Stimulated activated CD8-positive, alpha-beta memory T cell treated with anti-CD3 and anti-CD28 coated beads, Interleukin-4, amount 100 ng/mL, for 4 hours (primary cell): Measurements from ENCODE around the gene GPRC5C.

Experiments
- DNase-seq, 2 donors: peaks; one replicate each; pipeline ENCODE4 v3.0.0-alpha.2; 2020; ENCODE audit warnings: low read depth in 2 of 2, low spot score in 1 of 2

Gene GPRC5C

DNA sequence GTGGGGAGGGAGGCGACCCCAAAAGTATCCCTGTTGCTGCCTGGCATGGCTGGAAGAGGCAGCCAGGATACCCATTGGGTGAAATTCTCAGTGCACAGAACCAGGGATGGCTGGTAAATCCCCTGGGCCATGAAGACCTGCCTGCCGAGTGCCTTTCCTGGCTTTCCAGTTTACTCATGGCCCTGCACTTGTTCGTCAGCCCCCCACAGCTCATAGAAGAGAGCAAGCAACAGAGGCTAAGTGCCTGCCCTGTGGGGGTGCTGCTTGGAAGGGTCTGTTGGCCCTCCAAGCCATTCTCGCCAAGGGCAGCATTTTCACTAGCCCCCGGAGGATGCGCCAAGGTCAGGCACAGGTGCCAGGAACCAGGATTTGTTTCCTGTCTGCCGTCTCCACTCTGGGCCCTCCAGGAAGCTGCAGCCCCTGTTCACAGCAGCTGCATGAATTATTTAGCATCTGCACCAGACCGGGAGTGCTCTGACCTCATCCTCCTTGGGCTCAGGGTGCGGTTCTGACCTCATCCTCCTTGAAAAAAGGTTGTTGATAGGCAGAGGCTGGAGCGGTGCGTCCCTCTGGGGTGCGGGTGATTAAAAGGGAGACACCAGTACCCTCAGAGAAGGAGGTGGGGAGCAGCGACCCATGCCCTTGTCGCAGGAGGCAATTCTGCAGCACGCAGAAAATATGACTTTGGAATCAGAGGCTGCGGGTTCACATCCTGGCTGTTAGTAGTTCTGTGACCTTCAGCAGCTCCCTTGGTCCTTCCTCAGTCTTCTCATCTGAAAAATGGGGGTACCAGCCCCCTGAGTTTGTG is 20.3 kb downstream of the GPRC5C start:
- DNase-seq: no peak

DNA sequence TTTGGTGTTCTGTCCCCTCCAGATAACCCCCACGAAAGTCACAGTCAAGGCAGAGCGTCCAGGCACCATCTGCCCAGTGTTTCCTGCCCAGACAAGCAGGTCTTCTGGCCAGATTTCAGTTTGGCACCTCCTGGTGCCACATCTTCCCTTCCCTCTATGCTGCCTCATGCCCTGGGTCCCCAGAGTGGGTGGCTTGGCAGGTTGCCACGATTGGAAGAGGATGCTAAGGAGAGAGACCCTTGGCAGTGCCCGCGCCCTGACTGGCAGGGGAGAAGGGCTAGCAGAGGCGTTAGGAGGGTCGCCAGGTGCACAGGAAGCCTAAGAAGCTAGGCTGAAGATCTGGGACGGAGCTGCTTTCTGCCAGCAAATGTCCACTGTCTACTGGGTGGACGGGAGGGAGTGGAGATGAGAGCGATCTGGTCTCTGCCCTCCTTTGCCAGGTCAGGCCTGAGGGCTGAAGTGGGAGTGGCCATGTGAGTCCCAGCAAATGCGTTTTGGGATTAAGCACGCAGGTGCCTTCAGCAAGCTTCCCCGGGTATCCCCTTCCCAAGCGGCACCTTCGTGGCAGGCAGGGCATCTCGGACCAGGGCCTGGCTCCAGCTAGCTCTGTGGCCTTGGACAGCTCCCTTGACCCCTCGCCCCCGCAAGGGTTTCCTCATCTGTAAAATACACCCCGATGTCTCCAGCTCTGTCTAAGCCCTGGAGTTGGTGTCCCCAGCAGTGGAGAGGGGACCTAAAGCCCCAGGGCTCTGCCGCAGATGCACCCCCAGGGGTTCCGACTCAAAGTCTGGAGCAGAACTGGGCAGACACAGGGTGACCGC is 21.2 kb downstream of the GPRC5C start:
- DNase-seq: no peak

DNA sequence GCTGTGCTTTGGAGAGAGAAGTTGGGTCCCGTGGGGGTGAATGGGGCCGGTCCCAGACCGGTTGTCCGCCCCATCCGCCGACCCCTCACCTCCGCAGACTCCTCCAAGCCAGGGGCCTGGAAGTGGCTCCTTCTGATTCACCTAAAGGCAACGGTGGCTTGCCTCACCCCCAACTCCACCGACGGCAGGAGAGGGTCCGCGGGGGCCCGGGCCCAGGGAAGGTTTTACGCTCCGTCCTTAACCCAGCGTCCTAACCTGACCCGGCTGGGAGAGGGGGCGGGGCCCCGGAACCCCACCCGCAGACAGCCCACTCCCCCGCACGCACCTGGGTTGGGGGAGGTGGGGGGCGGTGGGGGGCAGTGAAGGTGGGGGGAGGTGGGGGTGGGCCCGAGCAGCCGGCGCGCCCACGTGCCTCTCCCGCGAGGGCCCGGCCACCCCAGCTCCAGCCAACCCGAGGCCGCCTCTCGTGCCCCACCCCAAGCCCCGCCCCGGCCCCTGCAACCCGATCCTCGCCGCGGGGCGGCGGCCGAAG is 21.8 kb downstream of the GPRC5C start:
- DNase-seq: no peak

DNA sequence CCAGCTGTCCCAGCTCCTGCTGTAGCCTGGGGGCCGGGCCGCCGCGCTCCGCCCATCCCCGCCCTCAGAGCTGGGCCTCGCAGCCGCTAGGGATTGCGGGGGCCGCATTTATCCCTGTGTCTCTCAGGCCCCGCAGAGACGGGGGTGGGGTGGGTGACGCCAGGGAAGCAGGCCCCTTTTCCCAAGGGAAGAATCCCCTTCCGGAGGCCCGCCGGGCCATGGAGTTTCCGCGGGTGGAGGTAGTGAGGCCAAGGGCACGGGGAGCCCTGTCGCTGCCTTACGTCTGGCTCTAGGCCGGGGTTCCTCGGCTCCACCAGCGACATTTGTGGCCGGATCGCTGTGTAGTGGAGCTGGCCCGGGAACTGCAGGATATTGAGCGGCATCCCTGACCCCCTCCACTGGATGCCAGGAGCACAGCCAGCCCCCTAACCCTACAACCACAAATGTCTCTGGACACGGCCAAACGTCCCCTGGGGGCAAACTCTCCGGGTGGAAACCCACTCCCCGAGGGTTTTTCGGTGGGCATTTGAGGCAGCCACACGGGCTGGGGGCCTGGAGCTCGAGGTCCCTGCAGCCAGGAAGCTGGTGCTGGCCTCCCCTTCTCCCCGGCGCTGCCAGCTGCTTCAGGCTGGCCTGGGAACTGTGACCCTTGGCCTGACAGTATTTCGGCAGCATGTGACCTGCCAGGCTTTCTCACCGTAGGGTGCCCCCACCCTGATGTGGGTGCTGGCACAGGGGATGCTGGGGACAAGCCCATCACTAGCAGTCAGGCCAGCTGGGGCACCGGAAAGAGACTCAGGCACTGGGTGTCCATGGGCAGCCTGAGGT is 22.5 kb downstream of the GPRC5C start:
- no peak for DNase-seq

DNA sequence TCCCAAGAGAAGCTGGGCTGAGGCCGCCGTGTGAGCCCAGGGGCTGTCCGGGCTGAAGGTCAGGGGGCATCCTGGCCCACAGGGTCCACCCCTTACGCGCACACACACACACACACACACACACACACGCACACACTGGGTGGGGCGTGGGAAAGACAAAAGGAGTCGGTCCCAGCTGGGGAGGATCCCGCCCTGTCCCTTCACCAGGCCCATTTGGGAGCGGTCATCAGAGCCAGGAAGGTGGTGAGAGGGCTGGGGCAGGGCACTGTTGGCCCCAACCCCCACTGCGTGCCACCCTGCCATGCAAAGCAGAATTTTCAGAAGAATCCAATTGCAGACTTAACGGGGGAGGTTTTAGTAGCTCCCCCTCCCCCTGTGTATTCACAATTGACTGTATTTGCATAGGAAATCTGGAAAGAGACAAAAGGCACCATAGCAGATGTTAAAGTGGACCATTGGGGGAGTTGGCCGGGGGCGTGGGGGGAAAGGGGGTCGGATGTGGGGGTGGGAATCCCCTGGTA is 23.2 kb downstream of the GPRC5C start:
- DNase-seq: no peak

DNA sequence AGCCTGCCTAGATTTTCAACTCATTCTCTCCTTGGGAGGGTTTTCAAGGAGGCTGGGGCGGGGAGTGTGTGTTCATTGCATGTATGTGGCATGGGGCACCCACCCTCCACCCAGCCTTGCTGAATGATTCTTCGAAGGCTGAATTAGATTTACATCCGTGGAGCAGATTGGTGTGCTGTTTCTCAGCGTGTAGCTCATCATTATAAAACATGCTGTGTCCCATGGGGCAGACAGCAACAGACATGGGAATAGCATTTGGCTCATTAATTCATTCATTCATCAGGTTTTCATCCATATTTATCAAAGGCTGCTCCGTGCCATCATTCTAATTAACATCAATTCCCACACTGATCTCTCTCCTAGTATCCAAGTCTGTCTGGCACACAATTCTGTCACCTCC is 23.9 kb downstream of the GPRC5C start:
- DNase-seq: no peak

DNA sequence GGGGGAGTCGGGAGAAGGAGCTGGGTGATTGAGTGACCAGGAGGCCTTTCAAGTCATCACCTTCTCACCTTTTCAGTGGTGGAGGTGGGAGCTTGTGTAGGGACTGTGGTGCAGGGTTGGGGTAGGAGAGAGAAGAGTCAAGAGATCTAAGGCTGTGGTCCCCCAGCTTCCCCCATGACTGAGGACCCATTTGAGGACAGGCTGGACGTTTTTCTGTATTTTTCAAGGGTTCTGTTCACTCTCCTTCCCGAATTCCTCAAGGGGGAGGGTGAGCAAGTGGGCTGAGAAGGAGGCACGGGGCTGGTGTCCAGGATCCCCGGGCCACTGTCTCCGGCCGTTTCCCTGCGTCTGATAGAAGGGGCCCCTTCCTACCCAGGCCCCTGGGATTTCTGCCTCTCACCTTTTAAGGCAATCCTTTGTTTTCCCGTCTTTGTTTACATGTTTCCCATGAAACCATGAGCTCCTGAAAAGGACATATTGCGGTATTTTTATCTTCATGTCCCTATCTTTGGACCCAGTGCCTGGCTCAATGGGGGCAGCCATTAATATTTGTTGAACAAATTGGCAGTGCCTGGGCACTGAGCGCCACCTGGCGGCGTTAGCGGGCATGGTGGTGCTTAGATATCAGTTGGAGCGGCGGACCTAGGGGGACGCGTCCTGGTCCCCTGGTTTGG is 25.4 kb downstream of the GPRC5C start:
- peak in 1 of 2 donors; percentile 62 for DNase-seq

DNA sequence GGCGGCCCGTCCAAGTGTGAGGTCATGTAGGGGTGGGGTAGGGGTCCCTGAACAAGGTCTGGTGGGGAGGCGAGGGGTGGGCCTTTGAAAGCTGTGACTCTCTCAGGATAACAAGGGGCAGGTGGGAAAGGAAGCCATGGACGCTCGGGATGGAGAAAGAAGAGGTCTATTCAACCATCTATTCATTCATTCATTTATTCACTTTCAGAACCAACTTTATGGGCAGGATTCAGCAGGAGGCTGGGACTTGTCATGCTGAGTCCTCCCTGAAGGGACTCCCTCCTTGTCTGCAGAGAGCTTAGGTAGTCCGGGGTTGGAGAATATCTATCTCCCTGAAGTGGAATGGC is 25.9 kb downstream of the GPRC5C start:
- no peak for DNase-seq

DNA sequence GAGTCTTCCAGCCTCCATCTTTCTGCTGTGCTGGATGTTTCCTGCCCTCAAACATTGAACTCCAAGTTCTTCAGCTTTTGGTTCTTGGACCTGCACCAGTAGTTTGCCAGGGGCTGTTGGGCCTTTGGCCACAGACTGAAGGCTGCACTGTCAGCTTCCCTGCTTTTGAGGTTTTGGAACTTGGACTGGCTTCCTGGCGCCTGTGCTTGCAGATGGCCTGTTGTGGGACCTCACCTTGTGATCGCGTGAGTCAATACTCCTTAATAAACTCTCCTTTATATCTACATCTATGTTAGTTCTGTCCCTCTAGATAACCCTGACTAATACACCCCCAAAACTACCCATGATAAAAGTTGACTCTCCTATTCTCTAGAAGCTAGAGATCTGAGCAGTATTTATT is 26.9 kb downstream of the GPRC5C start:
- no peak for DNase-seq

DNA sequence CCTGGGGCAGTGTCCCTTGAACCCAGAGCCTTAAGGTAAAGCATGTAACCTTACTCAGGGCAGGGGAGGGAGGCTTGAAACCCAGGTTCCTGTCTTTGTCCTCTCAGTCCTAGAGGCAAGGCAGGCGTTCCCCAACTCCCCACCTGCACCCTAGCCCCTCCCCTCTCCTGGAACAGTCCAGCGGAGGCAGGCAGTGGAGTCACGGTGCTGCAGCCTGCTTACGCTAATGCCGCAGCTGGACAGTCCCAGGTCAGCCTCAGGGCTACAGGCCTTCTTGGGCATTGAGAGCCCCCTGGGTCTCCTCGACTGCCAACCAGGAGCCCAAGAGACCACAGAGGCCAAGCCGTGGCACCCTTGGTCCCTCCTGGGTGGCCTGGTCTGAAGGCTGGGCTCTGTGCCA is 27.7 kb downstream of the GPRC5C start:
- DNase-seq: no peak

DNA sequence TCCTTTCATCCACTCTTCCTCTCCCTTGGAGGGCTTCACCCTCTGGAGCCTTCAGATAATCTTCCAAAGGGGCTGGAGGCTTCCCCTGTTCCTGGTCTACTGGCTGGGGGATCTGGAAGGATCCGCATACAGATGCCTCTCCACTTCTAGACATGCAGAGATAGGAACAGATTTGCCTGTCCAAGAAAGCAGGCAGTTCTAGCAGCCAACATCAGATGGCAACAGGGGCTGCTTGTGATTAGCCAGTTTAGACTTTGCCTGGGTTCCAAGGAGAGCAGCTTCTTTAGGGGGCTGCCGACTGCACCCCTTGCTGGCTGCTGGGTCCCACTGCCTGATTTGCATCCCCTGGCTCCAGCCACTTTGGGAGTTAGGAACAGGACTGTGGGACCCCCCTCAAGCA is 28.4 kb downstream of the GPRC5C start:
- no peak for DNase-seq

DNA sequence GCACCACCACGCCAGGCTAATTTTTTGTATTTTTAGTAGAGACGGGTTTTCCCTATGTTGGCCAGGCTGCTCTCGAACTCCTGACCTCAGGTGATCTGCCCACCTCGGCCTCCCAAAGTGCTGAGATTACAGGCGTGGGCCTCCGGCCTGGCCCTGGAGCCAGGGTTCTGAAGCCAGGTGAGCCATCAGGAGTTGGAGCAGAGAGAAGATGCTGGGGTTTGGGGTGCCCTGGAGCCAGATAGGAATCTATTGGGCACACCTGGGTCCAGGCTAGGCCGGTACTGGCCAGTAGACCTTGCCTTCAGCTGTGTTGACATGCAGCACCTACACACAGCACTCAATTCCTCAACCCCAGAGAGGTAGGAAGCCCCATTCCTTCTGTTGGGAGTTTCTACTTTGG is 29.1 kb downstream of the GPRC5C start:
- DNase-seq: no peak

DNA sequence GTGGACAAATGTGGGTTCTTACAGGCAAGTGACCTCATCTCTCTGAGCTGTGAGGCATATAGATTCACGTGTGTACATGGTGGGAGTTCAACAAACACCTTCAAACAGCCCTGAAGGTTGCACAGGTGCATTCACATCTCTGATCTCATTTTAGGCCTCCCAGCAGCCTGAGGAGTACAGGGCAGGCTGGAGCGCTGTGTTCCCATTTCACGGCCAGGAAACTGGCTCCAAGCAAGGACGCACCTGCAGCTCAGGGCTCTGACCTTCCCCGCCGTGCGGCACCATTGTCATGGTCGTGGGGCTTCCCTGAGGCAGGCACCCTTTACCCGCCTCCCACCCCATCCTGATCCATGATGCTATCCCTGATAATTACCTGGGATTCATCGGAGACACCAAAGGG is 29.7 kb downstream of the GPRC5C start:
- no peak for DNase-seq

DNA sequence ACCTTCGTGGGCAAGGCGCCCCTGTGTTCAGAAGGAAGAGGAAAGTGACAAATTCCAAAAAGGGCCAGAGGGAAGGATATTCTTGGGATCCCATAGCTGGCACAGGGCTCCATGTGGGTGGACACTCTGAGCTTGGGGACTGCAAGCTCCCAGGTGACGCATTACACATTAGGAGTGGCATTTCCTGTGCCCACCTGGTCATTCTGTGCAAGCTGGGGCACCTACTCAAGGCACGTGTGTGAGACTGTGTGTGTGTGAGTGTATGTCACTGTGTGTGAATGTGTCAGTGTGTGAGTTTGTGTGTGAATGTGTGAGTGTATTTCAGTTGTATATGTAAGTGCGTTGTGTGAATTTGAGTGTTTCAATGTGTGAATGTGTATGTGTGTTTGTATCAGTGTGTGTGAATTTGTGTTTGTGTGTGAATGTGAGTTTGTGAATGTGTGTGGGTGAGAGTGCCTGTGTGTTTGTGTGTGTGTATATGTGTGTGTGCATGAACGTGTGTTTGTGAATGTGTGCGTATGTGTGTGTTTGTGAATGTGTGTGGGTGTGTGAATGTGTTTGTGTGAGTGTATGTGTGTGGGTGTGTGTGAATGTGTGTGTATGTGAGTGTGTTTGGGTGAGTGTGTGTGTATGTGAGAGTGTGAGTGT is 33.0 kb downstream of the GPRC5C start:
- no peak for DNase-seq

DNA sequence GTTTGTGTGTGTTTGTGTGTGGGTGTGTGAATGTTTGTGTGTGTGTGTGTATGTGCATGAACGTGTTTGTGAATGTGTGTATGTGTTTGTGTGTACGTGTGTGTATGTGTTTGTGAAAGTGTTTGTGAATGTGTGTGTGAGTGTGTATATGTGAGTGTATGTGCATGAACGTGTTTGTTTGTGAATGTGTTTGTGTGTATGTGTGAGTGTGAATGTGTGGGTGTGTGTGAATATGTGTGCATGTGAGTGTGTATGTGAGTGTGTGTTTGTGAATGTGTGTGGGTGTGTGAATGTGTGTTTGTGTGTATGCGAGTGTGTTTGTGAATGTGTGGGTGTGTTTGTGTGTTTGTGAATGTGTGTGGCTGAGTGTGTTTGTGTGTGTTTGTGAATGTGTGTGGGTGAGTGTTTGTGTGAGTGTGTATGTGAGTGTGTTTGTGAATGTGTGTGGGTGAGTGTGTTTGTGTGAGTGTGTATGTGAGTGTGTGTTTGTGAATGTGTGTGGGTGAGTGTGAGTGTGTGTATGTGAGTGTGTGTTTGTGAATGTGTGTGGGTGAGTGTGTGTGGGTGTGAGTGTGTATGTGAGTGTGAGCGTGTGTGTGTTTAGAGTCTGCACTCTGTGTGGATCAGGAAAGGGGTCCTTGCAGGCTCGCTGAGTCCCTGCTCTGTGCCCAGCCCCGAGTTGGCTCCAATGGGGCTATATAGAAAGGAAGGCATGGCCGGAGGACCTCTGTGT is 33.7 kb downstream of the GPRC5C start:
- DNase-seq: no peak

DNA sequence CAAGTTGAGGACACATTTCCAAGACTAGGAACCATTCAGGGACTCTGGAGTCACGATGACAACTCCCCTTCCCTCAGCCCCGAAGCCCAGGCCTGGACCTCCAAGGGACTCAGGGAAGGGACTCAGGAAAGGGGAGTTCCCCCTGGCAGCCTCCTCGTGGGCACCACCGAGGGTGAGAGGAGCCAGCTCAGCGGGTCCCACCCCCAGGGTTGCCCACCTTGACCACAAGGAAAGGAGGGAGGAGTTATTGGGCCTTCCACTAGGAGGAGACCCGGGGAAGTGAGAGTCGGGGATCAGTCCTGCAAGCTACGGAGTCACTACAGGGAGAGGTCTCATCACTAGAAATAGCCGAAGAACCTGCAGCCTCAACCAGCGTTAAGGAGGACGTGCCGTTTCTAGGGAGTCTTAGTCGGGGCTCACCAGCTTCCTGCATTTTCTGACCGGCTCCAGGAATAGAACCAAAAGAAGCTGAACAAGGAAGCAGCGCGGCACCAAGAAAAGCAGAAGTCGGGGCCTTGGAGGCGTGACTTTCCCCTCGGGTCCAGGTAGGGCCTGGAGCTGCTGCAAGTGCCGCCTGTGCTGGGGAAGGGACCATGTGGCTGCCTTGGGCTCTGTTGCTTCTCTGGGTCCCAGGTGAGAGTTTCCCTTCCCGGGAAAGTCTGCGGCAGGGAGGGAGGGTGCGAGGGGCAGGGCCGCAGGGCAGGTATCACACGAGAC is 34.4 kb downstream of the GPRC5C start, which contains the start of gene CD300A:
Gene CD300A, plus strand, starts transcription at position 524 of the 717 bp plus-strand sequence. Its CDS starts 70 bp downstream, at position 594.
- no peak for DNase-seq

DNA sequence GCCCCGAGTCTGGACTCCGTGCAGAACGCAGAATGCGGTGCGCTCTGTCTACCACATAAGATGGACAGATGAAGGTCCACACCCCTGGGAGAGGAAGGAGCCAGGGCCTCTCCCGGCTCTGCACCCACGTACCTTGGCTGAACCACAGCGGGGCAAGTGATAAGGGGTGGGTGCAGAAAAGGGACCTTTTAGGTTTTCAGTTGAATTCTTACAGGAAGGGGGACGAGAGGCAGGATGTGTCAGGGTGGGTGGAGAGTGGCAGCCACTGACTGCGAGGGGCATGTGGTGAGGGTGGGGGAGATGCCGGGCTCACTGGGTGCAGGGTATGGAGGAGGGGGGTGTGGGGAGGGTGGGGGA is 34.9 kb downstream of the GPRC5C start:
- DNase-seq: no peak

DNA sequence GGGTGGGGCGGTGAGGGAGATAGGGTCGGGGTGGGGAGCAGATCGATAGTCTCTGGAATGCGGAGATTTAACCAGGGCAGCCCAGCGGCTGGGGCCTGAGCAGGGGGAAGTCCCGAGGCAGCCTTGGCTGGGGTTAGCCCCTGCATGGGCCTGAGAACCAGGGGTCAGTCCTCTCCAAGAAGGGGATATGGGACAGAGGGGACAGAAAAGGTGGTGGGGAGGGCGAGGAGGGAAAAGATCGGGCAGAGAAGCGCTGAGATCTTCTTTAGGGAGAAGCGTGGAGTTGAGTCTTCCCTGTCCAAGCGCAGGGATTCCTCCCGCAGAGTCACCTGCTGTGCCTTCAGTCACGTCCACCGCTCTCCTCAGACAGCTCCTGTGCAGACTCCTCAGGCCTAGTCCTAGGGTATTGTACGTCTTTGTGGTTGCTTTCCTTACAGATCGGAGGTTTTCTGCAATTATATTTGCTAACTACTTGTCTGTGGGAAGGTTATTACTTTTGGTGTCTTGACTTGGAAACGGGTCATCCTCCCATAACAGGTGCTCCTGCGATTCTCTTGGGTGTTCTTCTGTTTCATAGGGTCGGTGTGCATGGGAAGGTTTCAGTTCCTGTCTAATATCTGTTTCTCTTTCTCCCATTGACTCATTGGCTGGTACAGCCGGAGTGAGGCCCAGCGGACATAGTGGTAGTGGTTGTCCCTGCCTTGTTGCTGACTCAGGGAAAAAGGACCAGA is 35.5 kb downstream of the GPRC5C start:
- DNase-seq: no peak
